GM12874 (cell line): ENCODE measurements around the gene TMED5.

Experiments used
- CTCF ChIP-seq: IDR thresholded peaks from 2 replicates; pipeline ENCODE4 v1.5.1; 2011; ENCODE audit warnings: low read depth, mild to moderate bottlenecking, control low read depth, low read length, moderate library complexity; ENCODE audit not compliant: insufficient read depth

Gene TMED5

GRCh38 chr1:93111065-93111464, 69.1 kb downstream of the TMED5 start:
- no peak for TF ChIP-seq CTCF

GRCh38 chr1:93109578-93109977, 70.6 kb downstream of the TMED5 start:
- no peak for TF ChIP-seq CTCF

GRCh38 chr1:93108335-93108734, 71.9 kb downstream of the TMED5 start:
- no peak for TF ChIP-seq CTCF

- TF ChIP-seq CTCF: no peak
Measured at GRCh38 chr1:93107395-93107794, 72.8 kb downstream of the TMED5 start.

- TF ChIP-seq CTCF: no peak
Measured at GRCh38 chr1:93106226-93106625, 74.0 kb downstream of the TMED5 start.

- no peak for TF ChIP-seq CTCF
Measured at GRCh38 chr1:93102142-93102541, 78.1 kb downstream of the TMED5 start.
